ENCODE data around the gene NLN. TPM values are rescaled to one million over a fixed set of nuclear protein-coding genes. Genes with fewer than 3 reads are reported as not detected.
A peak's percentile ranks its signal among the peaks of the same experiment; 100 is the strongest.

NLN gene
- total and polyA plus RNA-seq, 12 donors = 0.77 to 14.1 (median 6.9) TPM

- intact Hi-C loops (cut with DNase I) = no loop called here
- no peak for DNase-seq
- H3K4me1 ChIP-seq (replicated peaks in 1 of 2) = no peaks in the 10 kb centered on the region
- 85 to 90% (median 89%) methylated on average over 2 of the region's 2 CpGs for WGBS, 4 donors
- no peaks in the 10 kb centered on the region for H3K9me3 ChIP-seq (replicated peaks in 1 of 3)
- TF ChIP-seq CTCF (IDR thresholded peaks at IDR 0.05) (no peak), POLR2A (IDR thresholded peaks at IDR 0.05) (no peak)
- no peaks in the 10 kb centered on the region for H3K36me3 ChIP-seq (replicated peaks in 1 of 2)
- H3K27ac ChIP-seq = no peak overlapping the region
- H3K4me3 ChIP-seq = no peak overlapping the region
- no peaks in the 10 kb centered on the region for H3K27me3 ChIP-seq
Observed at GRCh38 chr5:65750938-65751337, 28.9 kb downstream of the NLN start.

DNA sequence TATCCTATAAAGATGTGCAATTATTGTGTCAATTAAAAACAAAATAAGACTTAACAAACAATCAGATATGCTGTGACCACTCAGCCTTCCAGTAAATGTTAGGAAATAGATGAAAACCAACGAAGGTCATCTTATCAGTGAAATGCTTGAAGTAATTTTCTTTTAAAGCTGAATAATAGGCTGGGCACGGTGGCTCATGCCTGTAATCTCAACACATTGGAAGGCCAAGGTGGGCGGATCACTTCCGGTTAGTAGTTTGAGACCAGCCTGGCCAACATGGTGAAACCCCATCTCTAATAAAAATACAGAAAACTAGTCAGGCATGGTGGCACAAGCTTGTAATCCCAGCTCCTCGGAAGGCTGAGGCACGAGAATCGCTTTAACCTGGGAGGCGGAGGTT, 31.2 kb downstream of the NLN start:
- TF ChIP-seq POLR2A (IDR thresholded peaks at IDR 0.05) (no peak), CTCF (IDR thresholded peaks at IDR 0.05) (no peak)
- H3K27ac ChIP-seq = no peak overlapping the region
- peak in 4 of 7 donors; percentile 45 to 80 (median 64) for DNase-seq
- no peak overlapping the region for H3K4me3 ChIP-seq
- H3K4me1 ChIP-seq (replicated peaks in 1 of 2) = no peaks in the 10 kb centered on the region
- H3K36me3 ChIP-seq (replicated peaks in 1 of 2) = no peaks in the 10 kb centered on the region
- WGBS, 4 donors = 70 to 73% (median 73%) methylated on average over 8 of the region's 8 CpGs
- H3K9me3 ChIP-seq (replicated peaks in 1 of 3) = no peaks in the 10 kb centered on the region
- intact Hi-C loops (cut with DNase I) = no loop called here
- no peaks in the 10 kb centered on the region for H3K27me3 ChIP-seq

GRCh38 chr5:65758546-65759144, 36.6 kb downstream of the NLN start:
- no peaks in the 10 kb centered on the region for H3K27me3 ChIP-seq
- H3K4me1 ChIP-seq (replicated peaks in 1 of 2) = no peaks in the 10 kb centered on the region
- H3K36me3 ChIP-seq (replicated peaks in 1 of 2) = no peaks in the 10 kb centered on the region
- WGBS, 4 donors = 84 to 92% (median 88%) methylated on average over 4 of the region's 4 CpGs
- no peak overlapping the region for H3K27ac ChIP-seq
- intact Hi-C loops (cut with DNase I) = no loop called here
- H3K9me3 ChIP-seq (replicated peaks in 1 of 3) = no peaks in the 10 kb centered on the region
- TF ChIP-seq POLR2A (IDR thresholded peaks at IDR 0.05) (no peak), CTCF (IDR thresholded peaks at IDR 0.05) (no peak)
- DNase-seq = no peak
- no peak overlapping the region for H3K4me3 ChIP-seq

DNA sequence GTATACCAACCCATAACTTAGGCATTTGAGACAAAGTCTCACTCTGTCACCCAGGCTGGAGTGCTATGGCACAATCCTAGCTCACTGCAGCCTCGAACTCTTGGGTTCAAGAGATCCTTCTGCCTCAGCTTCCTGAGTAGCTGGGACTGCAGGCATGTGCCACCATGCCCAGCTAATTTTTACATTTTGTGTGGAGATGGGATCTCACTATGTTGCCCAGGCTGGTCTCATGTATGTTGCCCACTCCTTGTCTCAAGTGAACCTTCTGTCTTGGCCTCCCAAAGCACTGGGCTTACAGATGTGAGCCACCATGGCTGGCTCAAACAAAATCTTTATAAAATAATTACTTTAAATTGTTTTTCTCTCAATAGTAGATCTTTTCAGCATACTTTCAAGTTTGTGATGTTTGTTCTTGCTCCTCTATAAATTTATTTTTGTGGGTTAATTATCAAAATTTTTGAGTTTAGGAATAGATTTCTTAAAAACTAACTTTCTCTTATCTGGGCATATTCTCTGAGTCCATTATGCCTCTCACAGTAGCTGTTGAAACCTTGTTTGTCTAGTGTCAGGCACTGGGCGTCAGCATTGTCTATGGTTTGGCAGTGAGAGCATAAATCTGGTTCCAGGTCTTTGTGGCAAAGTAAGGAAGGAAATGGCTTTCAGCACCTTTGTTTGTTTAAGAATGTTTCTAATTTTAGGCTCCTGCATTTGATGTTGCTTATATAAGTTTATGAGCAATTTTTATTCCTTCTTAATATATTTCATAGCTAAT, 38.7 kb downstream of the NLN start:
- no peak overlapping the region for H3K27ac ChIP-seq
- no peaks in the 10 kb centered on the region for H3K4me1 ChIP-seq (replicated peaks in 1 of 2)
- intact Hi-C loops (cut with DNase I) = no loop called here
- no peaks in the 10 kb centered on the region for H3K27me3 ChIP-seq
- DNase-seq = peak in 2 of 7 donors; percentile 9 to 61
- no peak overlapping the region for H3K4me3 ChIP-seq
- WGBS, 4 donors = 63 to 80% (median 74%) methylated on average over 1 to 2 of the region's 2 CpGs
- H3K9me3 ChIP-seq (replicated peaks in 1 of 3) = no peaks in the 10 kb centered on the region
- TF ChIP-seq CTCF (IDR thresholded peaks at IDR 0.05) (peak in 1 of 6 experiments; percentile 8), POLR2A (IDR thresholded peaks at IDR 0.05) (no peak)
- H3K36me3 ChIP-seq (replicated peaks in 1 of 2) = no peaks in the 10 kb centered on the region

Measured in adrenal gland (tissue), 12 donors.